Measurements from ENCODE around the gene CPNE4. TPM values are rescaled to one million over a fixed set of nuclear protein-coding genes. Genes with fewer than 3 reads are reported as not detected.

The CPNE4 gene
- total RNA-seq, 1 experiment from 2014 or later: 5.7 TPM

DNA sequence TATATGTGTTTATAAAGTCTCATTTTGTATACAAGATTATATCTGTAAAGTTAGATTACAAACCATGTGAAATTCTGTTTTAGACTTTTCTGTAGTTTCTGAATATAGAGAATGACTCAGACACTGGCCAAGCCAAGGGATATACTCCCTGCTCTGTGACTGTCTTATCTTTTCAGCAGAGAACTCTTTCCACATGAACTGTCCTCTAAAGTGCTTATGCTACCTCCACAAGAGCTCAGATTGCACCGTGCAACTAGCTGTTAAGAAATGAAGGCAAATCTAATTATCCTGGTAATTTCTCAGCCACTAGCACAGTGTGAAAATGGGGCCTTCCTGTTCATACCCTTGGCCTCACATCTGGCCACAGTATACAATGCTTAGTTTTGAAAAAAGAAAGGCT lies 44.3 kb upstream of the CPNE4 start:
- peaks cover 14% of the 10 kb centered on the region for H3K4me1 ChIP-seq (ENCODE audit: insufficient read depth, low read length, poor library complexity, severe bottlenecking)
- no peak for TF ChIP-seq EZH2 (IDR thresholded peaks at IDR 0.05; ENCODE audit: borderline replicate concordance, low read depth, low read length, poor library complexity, severe bottlenecking)
- TF ChIP-seq, protein P1, sequence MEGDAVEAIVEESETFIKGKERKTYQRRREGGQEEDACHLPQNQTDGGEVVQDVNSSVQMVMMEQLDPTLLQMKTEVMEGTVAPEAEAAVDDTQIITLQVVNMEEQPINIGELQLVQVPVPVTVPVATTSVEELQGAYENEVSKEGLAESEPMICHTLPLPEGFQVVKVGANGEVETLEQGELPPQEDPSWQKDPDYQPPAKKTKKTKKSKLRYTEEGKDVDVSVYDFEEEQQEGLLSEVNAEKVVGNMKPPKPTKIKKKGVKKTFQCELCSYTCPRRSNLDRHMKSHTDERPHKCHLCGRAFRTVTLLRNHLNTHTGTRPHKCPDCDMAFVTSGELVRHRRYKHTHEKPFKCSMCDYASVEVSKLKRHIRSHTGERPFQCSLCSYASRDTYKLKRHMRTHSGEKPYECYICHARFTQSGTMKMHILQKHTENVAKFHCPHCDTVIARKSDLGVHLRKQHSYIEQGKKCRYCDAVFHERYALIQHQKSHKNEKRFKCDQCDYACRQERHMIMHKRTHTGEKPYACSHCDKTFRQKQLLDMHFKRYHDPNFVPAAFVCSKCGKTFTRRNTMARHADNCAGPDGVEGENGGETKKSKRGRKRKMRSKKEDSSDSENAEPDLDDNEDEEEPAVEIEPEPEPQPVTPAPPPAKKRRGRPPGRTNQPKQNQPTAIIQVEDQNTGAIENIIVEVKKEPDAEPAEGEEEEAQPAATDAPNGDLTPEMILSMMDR (conservative IDR thresholded peaks at IDR 0.05; ENCODE audit: low read depth, low read length): no peak
- no peak overlapping the region for H3K4me3 ChIP-seq (ENCODE audit: low read depth, low read length, poor library complexity, severe bottlenecking)
- ChIA-PET POLR2A (ENCODE audit: low non-redundant PET) (no interaction called here), CTCF (no interaction called here)
- intact Hi-C loops (cut with micrococcal nuclease; ENCODE audit: unreplicated experiment): no loop called here
- H3K36me3 ChIP-seq (ENCODE audit: insufficient read depth, low read length, poor library complexity, severe bottlenecking): no peaks in the 10 kb centered on the region
- BruUV-seq (replicated peaks): no TSS peak
- peak; percentile 66 for DNase-seq (ENCODE audit: low spot score)
- no peaks in the 10 kb centered on the region for H3K27me3 ChIP-seq (replicated peaks; ENCODE audit: insufficient read depth, low read depth, low read length, poor library complexity)
- H3K9me3 ChIP-seq (ENCODE audit: low read depth, low read length, poor library complexity, severe bottlenecking): no peaks in the 10 kb centered on the region
- no peak overlapping the region for H3K27ac ChIP-seq (ENCODE audit: low read depth, low read length, poor library complexity, severe bottlenecking)

DNA sequence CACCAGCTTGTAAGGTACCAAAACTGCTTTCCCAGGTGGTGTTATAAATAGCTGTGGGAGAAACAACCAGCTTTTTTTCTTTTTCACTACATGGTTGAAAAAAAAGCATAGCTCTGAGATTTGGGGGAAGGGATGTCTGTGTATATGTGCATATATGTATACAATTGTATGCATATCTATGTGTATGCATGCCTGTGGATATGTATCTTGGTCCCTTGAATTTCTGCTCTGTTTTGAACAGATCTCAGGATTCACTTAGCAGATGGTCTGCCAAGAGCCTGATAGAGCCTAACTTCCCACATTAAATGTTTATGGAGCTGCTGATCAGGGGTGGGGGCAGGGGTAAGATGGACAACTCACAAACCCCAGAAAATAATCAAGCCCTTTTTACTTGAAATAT lies 39.0 kb upstream of the CPNE4 start:
- POLR2A ChIA-PET (ENCODE audit: low non-redundant PET): no interaction called here
- DNase-seq (ENCODE audit: low spot score): no peak
- CTCF ChIA-PET: no interaction called here
- TF ChIP-seq, protein P1 (conservative IDR thresholded peaks at IDR 0.05; ENCODE audit: low read depth, low read length): no peak
- TF ChIP-seq EZH2 (IDR thresholded peaks at IDR 0.05; ENCODE audit: borderline replicate concordance, low read depth, low read length, poor library complexity, severe bottlenecking): no peak
- H3K9me3 ChIP-seq (ENCODE audit: low read depth, low read length, poor library complexity, severe bottlenecking): no peaks in the 10 kb centered on the region
- no peak overlapping the region for H3K4me3 ChIP-seq (ENCODE audit: low read depth, low read length, poor library complexity, severe bottlenecking)
- H3K27ac ChIP-seq (ENCODE audit: low read depth, low read length, poor library complexity, severe bottlenecking): no peak overlapping the region
- no peaks in the 10 kb centered on the region for H3K27me3 ChIP-seq (replicated peaks; ENCODE audit: insufficient read depth, low read depth, low read length, poor library complexity)
- H3K4me1 ChIP-seq (ENCODE audit: insufficient read depth, low read length, poor library complexity, severe bottlenecking): peaks cover 4% of the 10 kb centered on the region
- intact Hi-C loops (cut with micrococcal nuclease; ENCODE audit: unreplicated experiment): no loop called here
- H3K36me3 ChIP-seq (ENCODE audit: insufficient read depth, low read length, poor library complexity, severe bottlenecking): no peaks in the 10 kb centered on the region
- no TSS peak for BruUV-seq (replicated peaks)

DNA sequence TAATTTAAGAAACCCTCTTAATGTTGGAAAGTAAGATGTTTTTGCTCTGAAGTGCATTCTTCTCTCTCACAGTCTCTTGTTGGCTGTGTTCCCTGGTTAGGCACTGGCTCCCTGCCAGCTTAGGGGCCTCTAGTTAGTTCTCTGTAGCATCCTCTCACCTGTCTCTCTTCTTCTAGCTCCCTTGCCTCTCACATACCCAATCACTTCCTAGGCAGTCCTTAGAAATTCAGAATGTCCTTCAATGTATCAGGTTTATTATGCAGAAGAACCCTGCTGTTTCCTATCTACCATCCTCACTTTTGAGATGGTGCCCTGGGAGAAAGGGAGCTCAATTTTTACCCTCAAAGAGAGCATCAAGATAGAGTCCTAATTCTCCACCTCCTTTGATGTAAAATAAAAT lies 36.2 kb upstream of the CPNE4 start:
- no peak for TF ChIP-seq EZH2 (IDR thresholded peaks at IDR 0.05; ENCODE audit: borderline replicate concordance, low read depth, low read length, poor library complexity, severe bottlenecking)
- TF ChIP-seq, protein P1 (conservative IDR thresholded peaks at IDR 0.05; ENCODE audit: low read depth, low read length): no peak
- H3K4me3 ChIP-seq (ENCODE audit: low read depth, low read length, poor library complexity, severe bottlenecking): no peak overlapping the region
- intact Hi-C loops (cut with micrococcal nuclease; ENCODE audit: unreplicated experiment): no loop called here
- no peaks in the 10 kb centered on the region for H3K36me3 ChIP-seq (ENCODE audit: insufficient read depth, low read length, poor library complexity, severe bottlenecking)
- ChIA-PET CTCF (no interaction called here), POLR2A (ENCODE audit: low non-redundant PET) (no interaction called here)
- H3K9me3 ChIP-seq (ENCODE audit: low read depth, low read length, poor library complexity, severe bottlenecking): no peaks in the 10 kb centered on the region
- no TSS peak for BruUV-seq (replicated peaks)
- peak; percentile 27 for DNase-seq (ENCODE audit: low spot score)
- no peaks in the 10 kb centered on the region for H3K4me1 ChIP-seq (ENCODE audit: insufficient read depth, low read length, poor library complexity, severe bottlenecking)
- H3K27me3 ChIP-seq (replicated peaks; ENCODE audit: insufficient read depth, low read depth, low read length, poor library complexity): no peaks in the 10 kb centered on the region
- H3K27ac ChIP-seq (ENCODE audit: low read depth, low read length, poor library complexity, severe bottlenecking): no peak overlapping the region

Data from A673 (cell line).